Right lobe of liver (tissue), 6 donors: Measurements from ENCODE around the gene CYP11A1. TPM values are rescaled to one million over a fixed set of nuclear protein-coding genes. Genes with fewer than 3 reads are reported as not detected.

Source experiments
- ATAC-seq, 4 donors: fragments of 200-7000 bp; cut with Tn5 transposase; one replicate each; pipeline ENCODE4 v1.9.1; 2020; ENCODE audit warnings: mild to moderate bottlenecking in 4 of 4, moderate library complexity in 4 of 4
- DNase-seq, 3 donors: peaks; one replicate each; pipeline ENCODE4 v3.0.0-alpha.2; 2020
- H3K27ac ChIP-seq, 3 donors: fragments of 200-600 bp; one replicate each; pipeline ENCODE4 v1.8.0; 2022
- H3K27me3 ChIP-seq, 2 donors: fragments of 200-600 bp; one replicate each; pipeline ENCODE4 v1.8.0; 2022
- H3K36me3 ChIP-seq, 4 donors: fragments of 200-600 bp; sonication (generic) in 1 of 4; one replicate each; pipeline versions ENCODE4 v1.5.1 to v1.8.0; 2017 to 2022; ENCODE audit warnings: control low read depth in 1 of 4
- H3K4me1 ChIP-seq, 4 donors: fragments of 200-600 bp; sonication (generic) in 1 of 4; one replicate each; pipeline versions ENCODE4 v1.5.1 to v1.8.0; 2017 to 2022; ENCODE audit warnings: control low read depth in 1 of 4
- H3K4me3 ChIP-seq, 3 donors: fragments of 200-600 bp; one replicate each; pipeline ENCODE4 v1.8.0; 2022
- H3K9me3 ChIP-seq, 4 donors: fragments of 200-600 bp; sonication (generic) in 1 of 4; one replicate each; pipeline versions ENCODE4 v1.5.1 to v1.8.0; 2017 to 2022; ENCODE audit warnings: control low read depth in 1 of 4
- CTCF ChIP-seq, 4 donors: fragments of 200-600 bp in 3 of 4; fragments of 450-650 bp in 1 of 4; IDR thresholded peaks; one replicate each; pipeline versions ENCODE4 v1.5.1 to v1.8.0; 2016 to 2022; ENCODE audit warnings: antibody characterized with exemption in 4 of 4, mild to moderate bottlenecking in 2 of 4
- POLR2A ChIP-seq: fragments of 450-650 bp; IDR thresholded peaks from one replicate; pipeline ENCODE4 v1.6.1; 2017; ENCODE audit warnings: antibody characterized with exemption, mild to moderate bottlenecking
- WGBS: methylation state at CpG from one replicate; pipeline ENCODE4 v1.1.6; 2018; ENCODE audit warnings: low coverage, low lambda C conversion rate; ENCODE audit not compliant: insufficient coverage; ENCODE audit errors: missing lambda C conversion rate; 5-methylcytosine and 5-hydroxymethylcytosine counted together
- intact Hi-C, 2 donors: fragments of 100-400 bp; cut with DNase I; formaldehyde crosslinking; loops; one replicate each; pipeline versions ENCODE4 v1.11.2 to v1.14.1; 2022
- total RNA-seq, 6 experiments: library from RNA; depleted of rRNA in 2 of 6; stranded (reverse); fragments of >200 nt in 2 of 6; fragmentation: NEBNext Ultra II Directional in 3 of 6; extraction: Animal tissue kit (Norgen Biotek cat#: 25700) in 3 of 6; gene quantifications; one replicate each; pipeline versions ENCODE4 v1.1.0 to v1.2.4, GENCODE V29; 2016 to 2023
- donor health status: DM: no; HTN: yes; CAD: no.
- donor health status: DM: no; HTN: no; CAD: no.
- donor health status: DM: no; HTN: no; CAD: no.
- donor health status: DM: no; HTN: yes; CAD: no.
- donor health status: DM: no; HTN: yes; CAD: no.

The CYP11A1 gene
- total RNA-seq, 6 experiments from 2014 or later, result 2.5 to 6.4 (median 2.8) TPM

- 90% methylated on average over 2 of the region's 18 CpGs for WGBS
- ATAC-seq (no peak), DNase-seq (no peak)
- Histone ChIP-seq H3K27ac (no peak overlapping the region), H3K4me3 (no peak overlapping the region), H3K36me3 (no peaks in the 10 kb centered on the region), H3K27me3 (no peaks in the 10 kb centered on the region), H3K4me1 (no peaks in the 10 kb centered on the region), H3K9me3 (no peaks in the 10 kb centered on the region)
- intact Hi-C loops, result no loop called here
- TF ChIP-seq POLR2A (no peak), CTCF (IDR thresholded peaks at IDR 0.05) (no peak)
Measured at GRCh38 chr15:74410502-74410901, 43.1 kb upstream of the CYP11A1 start.

DNA sequence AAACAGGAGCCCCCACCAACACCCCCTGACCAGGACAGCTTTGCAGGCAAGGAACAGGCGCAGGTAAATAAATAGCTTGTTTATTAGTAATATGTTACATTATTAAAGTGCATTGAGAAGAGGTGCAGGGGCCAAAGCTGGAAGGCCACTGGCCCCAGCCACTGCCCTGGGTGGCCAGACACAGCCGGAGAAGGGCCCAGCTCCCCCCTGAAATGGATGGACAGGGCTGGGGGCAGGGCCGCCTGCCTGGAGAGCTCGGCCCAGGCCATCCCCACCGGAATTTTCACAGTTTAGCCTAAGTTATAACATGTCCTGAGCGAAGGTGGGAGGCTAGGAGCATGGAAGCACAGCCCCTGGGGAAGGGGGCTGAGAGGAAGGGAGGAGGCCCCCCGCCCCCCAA is 41.8 kb upstream of the CYP11A1 start:
- no peak overlapping the region for H3K27ac ChIP-seq
- H3K4me3 ChIP-seq, result no peak overlapping the region
- no CpG with 5 or more reads among the region's 7 CpGs for WGBS
- no peaks in the 10 kb centered on the region for H3K27me3 ChIP-seq
- ATAC-seq (no peak), DNase-seq (no peak)
- TF ChIP-seq POLR2A (no peak), CTCF (IDR thresholded peaks at IDR 0.05) (no peak)
- H3K4me1 ChIP-seq, result no peaks in the 10 kb centered on the region
- H3K36me3 ChIP-seq, result no peaks in the 10 kb centered on the region
- no peaks in the 10 kb centered on the region for H3K9me3 ChIP-seq
- intact Hi-C loops, result no loop called here

GRCh38 chr15:74408815-74409214 is 41.4 kb upstream of the CYP11A1 start:
- WGBS, result 82% methylated on average over 7 of the region's 7 CpGs
- no peaks in the 10 kb centered on the region for H3K9me3 ChIP-seq
- DNase-seq, result no peak
- H3K36me3 ChIP-seq, result no peaks in the 10 kb centered on the region
- no peak overlapping the region for H3K27ac ChIP-seq
- ATAC-seq, result no peak
- no peak for TF ChIP-seq CTCF (IDR thresholded peaks at IDR 0.05)
- TF ChIP-seq POLR2A, result no peak
- H3K4me3 ChIP-seq, result no peak overlapping the region
- no peaks in the 10 kb centered on the region for H3K4me1 ChIP-seq
- no peaks in the 10 kb centered on the region for H3K27me3 ChIP-seq
- intact Hi-C loops, result no loop called here

GRCh38 chr15:74408385-74408784 is 40.9 kb upstream of the CYP11A1 start:
- Histone ChIP-seq H3K27ac (no peak overlapping the region), H3K4me3 (no peak overlapping the region), H3K4me1 (no peaks in the 10 kb centered on the region), H3K36me3 (no peaks in the 10 kb centered on the region), H3K27me3 (no peaks in the 10 kb centered on the region), H3K9me3 (no peaks in the 10 kb centered on the region)
- no CpG with 5 or more reads among the region's 2 CpGs for WGBS
- no peak for TF ChIP-seq CTCF (IDR thresholded peaks at IDR 0.05)
- ATAC-seq (no peak), DNase-seq (no peak)
- intact Hi-C loops, result no loop called here

- Histone ChIP-seq H3K27me3 (no peaks in the 10 kb centered on the region), H3K27ac (no peak overlapping the region), H3K36me3 (no peaks in the 10 kb centered on the region), H3K9me3 (no peaks in the 10 kb centered on the region), H3K4me1 (no peaks in the 10 kb centered on the region), H3K4me3 (no peak overlapping the region)
- intact Hi-C loops, result no loop called here
- ATAC-seq (no peak), DNase-seq (no peak)
- TF ChIP-seq POLR2A (no peak), CTCF (IDR thresholded peaks at IDR 0.05) (no peak)
- 70% methylated on average over 5 of the region's 12 CpGs for WGBS
Measured at GRCh38 chr15:74406992-74407705, 39.7 kb upstream of the CYP11A1 start.
